Right atrium auricular region (tissue), 2 donors: Measurements from ENCODE around the gene PIGL. TPM values are rescaled to one million over a fixed set of nuclear protein-coding genes. Genes with fewer than 3 reads are reported as not detected.
A peak's percentile ranks its signal among the peaks of the same experiment; 100 is the strongest.
"Not testable (repeated sequence)": the region's sequence is repeated elsewhere in the genome, so short reads cannot be mapped to it uniquely, and the experiment has no call there.

Source experiments
- DNase-seq: peaks from one replicate; pipeline ENCODE4 v3.0.0-alpha.2; 2019; ENCODE audit warnings: low spot score
- H3K27ac ChIP-seq, 2 donors: fragments of 200-600 bp; sonication (generic); 1 replicate in 1 of 2; 2 replicates in 1 of 2; pipeline ENCODE4 v1.5.1; 2016 to 2019
- H3K27me3 ChIP-seq, 2 donors: fragments of 200-600 bp; sonication (generic); one replicate each; pipeline versions ENCODE4 v1.5.1 to v1.6.0; 2017 to 2019
- H3K36me3 ChIP-seq: fragments of 200-600 bp; sonication (generic); one replicate; pipeline ENCODE4 v1.5.1; 2016
- H3K4me1 ChIP-seq, 2 donors: fragments of 200-600 bp; sonication (generic); one replicate each; pipeline versions ENCODE4 v1.5.1 to v1.6.0; 2017 to 2019
- H3K4me3 ChIP-seq, 2 donors: fragments of 200-600 bp; sonication (generic); 1 replicate in 1 of 2; 2 replicates in 1 of 2; pipeline ENCODE4 v1.5.1; 2017 to 2019; ENCODE audit warnings: mild to moderate bottlenecking in 1 of 2, moderate library complexity in 1 of 2
- H3K9me3 ChIP-seq, 2 donors: fragments of 200-600 bp; sonication (generic); one replicate each; pipeline ENCODE4 v1.5.1; 2019
- CTCF ChIP-seq, 2 donors: fragments of 200-600 bp; sonication (generic); IDR thresholded peaks; one replicate each; pipeline ENCODE4 v1.5.1; 2019; ENCODE audit warnings: antibody characterized with exemption in 2 of 2
- total RNA-seq, 2 donors: library from RNA; depleted of rRNA; stranded (reverse); fragments of >200 nt; gene quantifications; one replicate each; pipeline ENCODE4 v1.1.0, GENCODE V29; 2016

Gene PIGL
- total RNA-seq, 2 donors from 2014 or later = 10.3 to 14.0 TPM

DNA sequence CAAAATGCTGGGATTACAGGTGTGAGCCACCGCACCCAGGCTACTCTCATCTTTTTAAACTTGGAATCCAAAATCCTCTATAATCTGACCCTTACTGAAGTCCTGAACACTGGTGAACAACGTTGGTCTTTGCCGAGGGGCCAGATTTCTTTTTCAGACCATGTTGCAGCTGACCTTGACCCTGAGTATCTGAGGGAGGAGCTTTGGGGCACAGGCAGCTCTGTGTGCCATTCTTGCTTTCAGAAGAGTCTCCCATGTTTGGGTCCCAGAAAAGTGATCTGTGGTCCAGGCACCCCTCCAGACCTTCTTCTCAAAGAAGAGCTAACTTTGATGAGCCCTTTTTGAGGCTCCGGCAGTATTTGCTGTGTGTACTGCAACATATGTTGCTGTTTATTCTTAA, 85.8 kb downstream of the PIGL start:
- no peaks in the 10 kb centered on the region for H3K27me3 ChIP-seq
- no peaks in the 10 kb centered on the region for H3K9me3 ChIP-seq
- no peak overlapping the region for H3K4me3 ChIP-seq
- H3K27ac ChIP-seq = no peak overlapping the region
- TF ChIP-seq CTCF (IDR thresholded peaks at IDR 0.05) = no peak
- no peaks in the 10 kb centered on the region for H3K4me1 ChIP-seq
- H3K36me3 ChIP-seq = no peaks in the 10 kb centered on the region
- DNase-seq = no peak

- DNase-seq = no peak
- no peaks in the 10 kb centered on the region for H3K36me3 ChIP-seq
- no peak overlapping the region for H3K4me3 ChIP-seq
Measured at GRCh38 chr17:16304830-16305229, 87.8 kb downstream of the PIGL start.

DNA sequence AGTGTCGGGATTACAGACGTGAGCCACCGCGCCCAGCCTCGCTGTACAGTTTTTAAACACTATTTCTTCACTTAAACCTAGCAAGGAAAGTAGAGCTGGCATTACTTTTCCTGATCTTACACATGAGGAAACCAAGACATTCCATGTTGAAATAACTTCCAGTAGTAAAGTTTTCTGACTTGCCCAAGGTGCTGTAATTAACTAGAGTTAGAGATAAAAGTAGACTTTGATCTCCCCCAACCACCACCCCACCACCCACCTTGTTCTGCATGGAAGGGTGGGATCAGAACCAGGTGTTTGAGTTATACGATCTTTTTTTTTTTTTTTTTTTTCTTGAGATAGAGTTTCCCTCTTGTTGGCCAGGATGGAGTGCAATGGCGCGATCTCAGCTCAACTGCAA, 89.2 kb downstream of the PIGL start:
- H3K9me3 ChIP-seq = no peaks in the 10 kb centered on the region
- H3K4me1 ChIP-seq = no peaks in the 10 kb centered on the region
- H3K27me3 ChIP-seq = no peaks in the 10 kb centered on the region
- no peak overlapping the region for H3K27ac ChIP-seq
- H3K36me3 ChIP-seq = no peaks in the 10 kb centered on the region
- no peak for TF ChIP-seq CTCF (IDR thresholded peaks at IDR 0.05)
- DNase-seq = no peak
- H3K4me3 ChIP-seq = no peak overlapping the region

More at GRCh38 chr17:16304830-16305229, 87.8 kb downstream of the PIGL start:
- H3K27me3 ChIP-seq = no peaks in the 10 kb centered on the region
- H3K27ac ChIP-seq = no peak overlapping the region
- no peaks in the 10 kb centered on the region for H3K9me3 ChIP-seq
- H3K4me1 ChIP-seq = no peaks in the 10 kb centered on the region
- TF ChIP-seq CTCF (IDR thresholded peaks at IDR 0.05) = peak in 1 of 2 donors; percentile 35

DNA sequence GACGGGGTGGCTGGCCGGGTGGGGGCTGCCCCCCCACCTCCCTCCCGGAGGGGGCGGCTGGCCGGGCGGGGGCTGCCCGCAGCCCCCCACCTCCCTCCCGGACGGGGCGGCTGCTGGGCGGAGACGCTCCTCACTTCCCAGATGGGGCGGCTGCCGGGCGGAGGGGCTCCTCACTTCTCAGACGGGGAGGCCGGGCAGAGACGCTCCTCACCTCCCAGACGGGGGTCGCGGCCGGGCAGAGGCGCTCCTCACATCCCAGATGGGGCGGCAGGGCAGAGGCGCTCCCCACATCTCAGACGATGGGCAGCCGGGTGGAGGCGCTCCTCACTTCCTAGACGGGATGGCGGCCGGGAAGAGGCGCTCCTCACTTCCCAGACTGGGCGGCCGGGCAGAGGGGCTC, 95.1 kb downstream of the PIGL start:
- not testable (repeated sequence) for H3K4me1 ChIP-seq, H3K4me3 ChIP-seq, H3K27ac ChIP-seq, H3K36me3 ChIP-seq, H3K27me3 ChIP-seq, DNase-seq, H3K9me3 ChIP-seq

DNA sequence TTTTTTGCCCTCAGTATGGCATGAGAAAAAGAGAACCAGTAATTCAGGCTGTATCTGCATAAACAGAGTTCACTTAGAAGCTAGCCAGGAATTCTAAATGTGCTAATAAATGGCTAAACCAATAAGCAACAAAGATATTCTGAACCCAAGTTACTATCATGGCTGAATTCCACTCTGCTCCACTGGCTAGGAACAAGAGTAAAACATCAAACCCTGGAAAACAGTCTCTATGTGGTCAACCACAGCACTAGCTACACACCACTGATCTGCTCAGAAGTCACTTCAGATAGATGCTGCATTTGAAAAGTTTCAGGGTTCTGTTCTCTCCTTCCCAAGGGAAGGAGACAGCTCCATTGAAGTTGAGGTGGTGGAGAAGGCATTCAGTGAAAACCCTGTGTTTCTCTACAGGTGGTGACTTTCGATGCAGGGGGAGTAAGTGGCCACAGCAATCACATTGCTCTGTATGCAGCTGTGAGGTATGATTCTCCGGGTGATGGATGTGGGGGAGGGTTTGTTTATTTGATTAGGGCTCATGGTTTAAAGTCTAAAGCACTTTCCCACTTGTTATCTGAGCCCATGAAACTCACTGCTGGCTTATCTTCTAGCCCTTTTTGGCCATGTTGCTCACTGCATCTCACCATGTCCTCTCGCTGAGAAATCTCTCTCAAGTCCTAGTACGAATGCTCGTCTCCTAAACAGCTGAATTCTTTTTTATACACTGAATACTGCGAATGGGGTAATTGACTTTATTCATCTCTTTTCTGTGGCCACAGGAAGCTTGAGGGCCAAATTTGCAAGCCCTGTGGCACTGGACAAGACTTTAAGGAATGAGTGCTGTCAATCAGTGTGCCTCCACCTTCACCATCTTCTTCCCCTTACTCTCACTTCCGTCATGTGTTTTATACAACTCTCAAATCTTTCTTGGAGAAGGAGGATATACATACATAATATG, 96.4 kb downstream of the PIGL start:
- Histone ChIP-seq H3K27ac (no peak overlapping the region), H3K9me3 (no peaks in the 10 kb centered on the region), H3K4me3 (no peak overlapping the region), H3K27me3 (no peaks in the 10 kb centered on the region), H3K36me3 (peaks cover 3% of the 10 kb centered on the region), H3K4me1 (no peaks in the 10 kb centered on the region)
- TF ChIP-seq CTCF (IDR thresholded peaks at IDR 0.05) = no peak
- no peak for DNase-seq

- peaks cover 5% of the 10 kb centered on the region for H3K36me3 ChIP-seq
- TF ChIP-seq CTCF (IDR thresholded peaks at IDR 0.05) = no peak
- no peaks in the 10 kb centered on the region for H3K27me3 ChIP-seq
- H3K27ac ChIP-seq = no peak overlapping the region
- no peaks in the 10 kb centered on the region for H3K9me3 ChIP-seq
- H3K4me3 ChIP-seq = no peak overlapping the region
- no peaks in the 10 kb centered on the region for H3K4me1 ChIP-seq
- no peak for DNase-seq
Measured at GRCh38 chr17:16314189-16314588, 97.2 kb downstream of the PIGL start.
